Measurements from ENCODE around the gene SGCE. TPM values are rescaled to one million over a fixed set of nuclear protein-coding genes. Genes with fewer than 3 reads are reported as not detected.

Gene SGCE
- total RNA-seq, 1 donor from 2014 or later = 51.3 TPM

DNA sequence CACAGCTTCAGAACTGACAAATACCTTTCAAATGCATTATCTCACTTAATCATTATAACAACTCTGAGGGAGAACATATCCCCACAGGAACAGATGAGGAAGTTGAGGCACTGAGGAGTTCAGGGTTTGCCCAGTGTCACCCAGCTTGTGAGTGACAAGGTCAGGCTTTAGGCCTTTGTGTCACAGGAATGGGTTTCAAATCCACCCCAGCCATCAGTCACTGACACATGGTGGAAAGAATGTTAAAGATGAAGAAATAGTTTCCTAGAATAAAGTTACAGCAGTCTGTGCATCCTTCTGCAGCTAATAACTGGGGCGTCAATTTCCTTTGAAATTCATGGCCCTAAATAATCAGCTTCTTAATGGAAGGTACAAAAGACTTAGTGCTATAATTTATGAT is 37.8 kb downstream of the SGCE start:
- DNase-seq (ENCODE audit: low spot score in 2 of 2, unreplicated experiment in 2 of 2) = no peak
- Mint-ChIP-seq H3K4me1 (peaks cover 4% of the 10 kb centered on the region), H3K4me3 (no peak overlapping the region), H3K27me3 (ENCODE audit: low read depth) (no peaks in the 10 kb centered on the region), H3K27ac (no peak overlapping the region), H3K9me3 (no peaks in the 10 kb centered on the region), H3K36me3 (peaks cover 12% of the 10 kb centered on the region)
- no peak for TF ChIP-seq CTCF (IDR thresholded peaks at IDR 0.05; ENCODE audit: unreplicated experiment)

- no peaks in the 10 kb centered on the region for H3K27me3 Mint-ChIP-seq (ENCODE audit: low read depth)
- H3K4me1 Mint-ChIP-seq = peaks cover 4% of the 10 kb centered on the region
- no peaks in the 10 kb centered on the region for H3K9me3 Mint-ChIP-seq
- DNase-seq (ENCODE audit: low spot score in 2 of 2, unreplicated experiment in 2 of 2) = no peak
- H3K27ac Mint-ChIP-seq = no peak overlapping the region
- TF ChIP-seq CTCF (IDR thresholded peaks at IDR 0.05; ENCODE audit: unreplicated experiment) = no peak
- H3K36me3 Mint-ChIP-seq = peaks cover 13% of the 10 kb centered on the region
- H3K4me3 Mint-ChIP-seq = no peak overlapping the region
These were observed 39.1 kb downstream of the SGCE start for GRCh38 chr7:94616855-94617254.

DNA sequence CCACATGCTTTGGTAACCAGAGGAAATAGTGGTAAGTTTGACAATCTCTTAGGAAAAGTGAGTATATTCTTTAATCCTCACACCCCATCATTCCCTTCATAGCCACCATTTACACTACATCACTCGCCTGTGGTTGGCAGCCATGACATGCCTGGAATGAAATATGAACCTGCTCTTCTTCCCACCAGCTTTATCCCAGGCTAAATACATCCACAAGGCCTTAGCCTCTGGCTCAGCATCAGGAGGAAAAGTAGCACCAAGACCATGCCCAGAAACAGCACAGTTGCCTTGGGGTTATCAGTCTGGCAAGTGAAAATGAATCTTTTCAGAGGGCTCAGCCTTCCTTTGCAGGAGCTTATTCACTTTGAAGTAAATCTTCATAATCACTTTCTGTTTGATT is 40.3 kb downstream of the SGCE start:
- Mint-ChIP-seq H3K36me3 (peaks cover 14% of the 10 kb centered on the region), H3K4me1 (peaks cover 1% of the 10 kb centered on the region), H3K27ac (no peak overlapping the region), H3K9me3 (peaks cover 4% of the 10 kb centered on the region), H3K27me3 (ENCODE audit: low read depth) (no peaks in the 10 kb centered on the region), H3K4me3 (no peak overlapping the region)
- no peak for DNase-seq (ENCODE audit: low spot score in 2 of 2, unreplicated experiment in 2 of 2)
- no peak for TF ChIP-seq CTCF (IDR thresholded peaks at IDR 0.05; ENCODE audit: unreplicated experiment)

DNA sequence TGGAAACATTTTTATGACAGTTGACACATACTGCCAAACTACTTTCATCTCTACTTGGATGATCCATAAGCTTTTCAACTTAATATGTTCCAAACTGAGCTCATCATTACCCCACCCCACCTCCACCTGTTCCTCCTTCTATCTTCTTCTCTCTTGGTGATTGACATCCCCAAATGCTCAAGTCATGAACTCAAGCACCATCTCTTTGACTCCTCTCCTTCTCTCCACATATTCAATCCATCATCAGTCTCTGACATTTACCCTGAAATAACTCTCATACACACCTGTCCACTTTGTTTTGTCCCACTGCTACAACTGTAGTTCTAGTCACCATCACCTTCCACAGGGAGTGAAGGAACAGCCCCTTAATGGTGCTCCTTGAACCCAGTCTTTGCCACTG is 43.3 kb downstream of the SGCE start:
- no peak overlapping the region for H3K4me3 Mint-ChIP-seq
- H3K27me3 Mint-ChIP-seq (ENCODE audit: low read depth) = no peaks in the 10 kb centered on the region
- no peak for DNase-seq (ENCODE audit: low spot score in 2 of 2, unreplicated experiment in 2 of 2)
- TF ChIP-seq CTCF (IDR thresholded peaks at IDR 0.05; ENCODE audit: unreplicated experiment) = no peak
- H3K27ac Mint-ChIP-seq = no peak overlapping the region
- peaks cover 26% of the 10 kb centered on the region for H3K9me3 Mint-ChIP-seq
- no peaks in the 10 kb centered on the region for H3K4me1 Mint-ChIP-seq
- peaks cover 36% of the 10 kb centered on the region for H3K36me3 Mint-ChIP-seq

GRCh38 chr7:94612253-94612652 is 43.7 kb downstream of the SGCE start:
- no peak for TF ChIP-seq CTCF (IDR thresholded peaks at IDR 0.05; ENCODE audit: unreplicated experiment)
- H3K9me3 Mint-ChIP-seq = peaks cover 29% of the 10 kb centered on the region
- peaks cover 40% of the 10 kb centered on the region for H3K36me3 Mint-ChIP-seq
- H3K4me1 Mint-ChIP-seq = no peaks in the 10 kb centered on the region
- H3K27ac Mint-ChIP-seq = no peak overlapping the region
- no peaks in the 10 kb centered on the region for H3K27me3 Mint-ChIP-seq (ENCODE audit: low read depth)
- H3K4me3 Mint-ChIP-seq = no peak overlapping the region
- no peak for DNase-seq (ENCODE audit: low spot score in 2 of 2, unreplicated experiment in 2 of 2)

GRCh38 chr7:94609561-94609960 is 46.4 kb downstream of the SGCE start:
- Mint-ChIP-seq H3K4me3 (no peak overlapping the region), H3K36me3 (peaks cover 52% of the 10 kb centered on the region), H3K4me1 (no peaks in the 10 kb centered on the region), H3K9me3 (peaks cover 44% of the 10 kb centered on the region), H3K27me3 (ENCODE audit: low read depth) (no peaks in the 10 kb centered on the region), H3K27ac (no peak overlapping the region)
- no peak for TF ChIP-seq CTCF (IDR thresholded peaks at IDR 0.05; ENCODE audit: unreplicated experiment)
- no peak for DNase-seq (ENCODE audit: low spot score in 2 of 2, unreplicated experiment in 2 of 2)

Data from mesothelial cell of epicardium (in vitro differentiated cells).